Right atrium auricular region (tissue), 2 donors: ENCODE data around the gene NMT2. TPM values are rescaled to one million over a fixed set of nuclear protein-coding genes. Genes with fewer than 3 reads are reported as not detected.

Experiments used
- DNase-seq: peaks from one replicate; pipeline ENCODE4 v3.0.0-alpha.2; 2019; ENCODE audit warnings: low spot score
- H3K27ac ChIP-seq, 2 donors: fragments of 200-600 bp; sonication (generic); 1 replicate in 1 of 2; 2 replicates in 1 of 2; pipeline ENCODE4 v1.5.1; 2016 to 2019
- H3K27me3 ChIP-seq, 2 donors: fragments of 200-600 bp; sonication (generic); one replicate each; pipeline versions ENCODE4 v1.5.1 to v1.6.0; 2017 to 2019
- H3K36me3 ChIP-seq: fragments of 200-600 bp; sonication (generic); one replicate; pipeline ENCODE4 v1.5.1; 2016
- H3K4me1 ChIP-seq, 2 donors: fragments of 200-600 bp; sonication (generic); one replicate each; pipeline versions ENCODE4 v1.5.1 to v1.6.0; 2017 to 2019
- H3K4me3 ChIP-seq, 2 donors: fragments of 200-600 bp; sonication (generic); 1 replicate in 1 of 2; 2 replicates in 1 of 2; pipeline ENCODE4 v1.5.1; 2017 to 2019; ENCODE audit warnings: mild to moderate bottlenecking in 1 of 2, moderate library complexity in 1 of 2
- H3K9me3 ChIP-seq, 2 donors: fragments of 200-600 bp; sonication (generic); one replicate each; pipeline ENCODE4 v1.5.1; 2019
- CTCF ChIP-seq, 2 donors: fragments of 200-600 bp; sonication (generic); IDR thresholded peaks; one replicate each; pipeline ENCODE4 v1.5.1; 2019; ENCODE audit warnings: antibody characterized with exemption in 2 of 2
- total RNA-seq, 2 donors: library from RNA; depleted of rRNA; stranded (reverse); fragments of >200 nt; gene quantifications; one replicate each; pipeline ENCODE4 v1.1.0, GENCODE V29; 2016

The NMT2 gene
- total RNA-seq, 2 donors from 2014 or later: 9.7 to 10.5 TPM

GRCh38 chr10:15197911-15198310 is 29.4 kb upstream of the NMT2 start:
- Histone ChIP-seq H3K27ac (no peak overlapping the region), H3K4me3 (no peak overlapping the region), H3K9me3 (no peaks in the 10 kb centered on the region), H3K27me3 (no peaks in the 10 kb centered on the region), H3K4me1 (peaks cover 0 to 6% of the 10 kb centered on the region in 2 donors), H3K36me3 (no peaks in the 10 kb centered on the region)
- DNase-seq: no peak
- no peak for TF ChIP-seq CTCF (IDR thresholded peaks at IDR 0.05)

- no peak for TF ChIP-seq CTCF (IDR thresholded peaks at IDR 0.05)
- no peaks in the 10 kb centered on the region for H3K9me3 ChIP-seq
- no peaks in the 10 kb centered on the region for H3K36me3 ChIP-seq
- H3K27me3 ChIP-seq: no peaks in the 10 kb centered on the region
- no peak overlapping the region for H3K4me3 ChIP-seq
- H3K27ac ChIP-seq: no peak overlapping the region
- peaks cover 0 to 6% of the 10 kb centered on the region in 2 donors for H3K4me1 ChIP-seq
- no peak for DNase-seq
These were observed 28.8 kb upstream of the NMT2 start for GRCh38 chr10:15197276-15197675.

GRCh38 chr10:15196021-15196834 is 27.7 kb upstream of the NMT2 start:
- H3K36me3 ChIP-seq: no peaks in the 10 kb centered on the region
- peaks cover 0 to 6% of the 10 kb centered on the region in 2 donors for H3K4me1 ChIP-seq
- no peak for TF ChIP-seq CTCF (IDR thresholded peaks at IDR 0.05)
- no peaks in the 10 kb centered on the region for H3K9me3 ChIP-seq
- peak; percentile 73 for DNase-seq
- peak overlapping the region; percentile 42 to 55 for H3K27ac ChIP-seq
- H3K27me3 ChIP-seq: no peaks in the 10 kb centered on the region
- H3K4me3 ChIP-seq: peak overlapping the region; percentile 13 to 34

GRCh38 chr10:15189133-15189885 is 20.8 kb upstream of the NMT2 start:
- H3K27ac ChIP-seq: no peak overlapping the region

GRCh38 chr10:15188603-15189002 is 20.1 kb upstream of the NMT2 start:
- Histone ChIP-seq H3K4me1 (no peaks in the 10 kb centered on the region), H3K9me3 (no peaks in the 10 kb centered on the region), H3K4me3 (no peak overlapping the region), H3K27me3 (no peaks in the 10 kb centered on the region), H3K36me3 (no peaks in the 10 kb centered on the region), H3K27ac (no peak overlapping the region)
- DNase-seq: no peak
- TF ChIP-seq CTCF (IDR thresholded peaks at IDR 0.05): no peak

More at GRCh38 chr10:15189133-15189885, 20.8 kb upstream of the NMT2 start:
- Histone ChIP-seq H3K27me3 (no peaks in the 10 kb centered on the region), H3K9me3 (no peaks in the 10 kb centered on the region), H3K4me1 (no peaks in the 10 kb centered on the region), H3K4me3 (no peak overlapping the region), H3K36me3 (no peaks in the 10 kb centered on the region)
- no peak for TF ChIP-seq CTCF (IDR thresholded peaks at IDR 0.05)
- no peak for DNase-seq
